Thyroid gland (tissue), 4 donors: ENCODE measurements around the gene POGK. TPM values are rescaled to one million over a fixed set of nuclear protein-coding genes. Genes with fewer than 3 reads are reported as not detected.
"Not testable (repeated sequence)": the region's sequence is repeated elsewhere in the genome, so short reads cannot be mapped to it uniquely, and the experiment has no call there.

ENCODE experiments used
- DNase-seq, 2 donors: peaks; one replicate each; pipeline ENCODE4 v3.0.0-alpha.2; 2019
- H3K27ac ChIP-seq, 3 donors: fragments of 200-600 bp; sonication (generic); 1 replicate in 2 of 3; 2 replicates in 1 of 3; pipeline ENCODE4 v1.5.1; 2016 to 2019; ENCODE audit warnings: mild to moderate bottlenecking in 1 of 3, moderate library complexity in 1 of 3
- H3K27me3 ChIP-seq: fragments of 200-600 bp; sonication (generic); one replicate; pipeline ENCODE4 v1.5.1; 2019
- H3K36me3 ChIP-seq, 2 donors: fragments of 200-600 bp; sonication (generic); one replicate each; pipeline ENCODE4 v1.5.1; 2016 to 2019
- H3K4me1 ChIP-seq, 2 donors: fragments of 200-600 bp; sonication (generic); one replicate each; pipeline ENCODE4 v1.5.1; 2017 to 2019
- H3K4me3 ChIP-seq, 3 donors: fragments of 200-600 bp; sonication (generic); replicated peaks in 1 of 3; 1 replicate in 2 of 3; 2 replicates in 1 of 3; pipeline ENCODE4 v1.5.1; 2016; ENCODE audit warnings: mild to moderate bottlenecking in 1 of 3
- H3K9me3 ChIP-seq: fragments of 200-600 bp; sonication (generic); one replicate; pipeline ENCODE4 v1.5.1; 2017
- POLR2A ChIP-seq, 2 donors: fragments of 450-650 bp; IDR thresholded peaks; one replicate each; pipeline ENCODE4 v1.6.1; 2017; ENCODE audit warnings: antibody characterized with exemption in 2 of 2, mild to moderate bottlenecking in 2 of 2, moderate library complexity in 1 of 2
- WGBS, 2 donors: methylation state at CpG; one replicate each; pipeline ENCODE4 v1.1.5; 2017; 5-methylcytosine and 5-hydroxymethylcytosine counted together
- intact Hi-C: fragments of 100-400 bp; cut with DNase I; formaldehyde crosslinking; loops from one replicate; pipeline ENCODE4 v1.15.1; 2023
- total RNA-seq, 4 donors: library from RNA; depleted of rRNA; stranded (reverse); fragments of >200 nt; gene quantifications; one replicate each; pipeline ENCODE4 v1.2.3, GENCODE V29; 2016
- TF ChIP-seq, protein P1 (sequence below), 6 experiments: fragments of 200-600 bp in 3 of 6; fragments of 450-650 bp in 3 of 6; sonication (generic) in 3 of 6; IDR thresholded peaks; one replicate each; pipeline ENCODE4 v1.5.1; 2016 to 2019; ENCODE audit warnings: antibody characterized with exemption in 6 of 6, mild to moderate bottlenecking in 2 of 6, inconsistent platforms in 1 of 6, moderate library complexity in 1 of 6

POGK gene
- total RNA-seq, 4 donors from 2014 or later: 31.4 to 41.4 (median 33.7) TPM

DNA sequence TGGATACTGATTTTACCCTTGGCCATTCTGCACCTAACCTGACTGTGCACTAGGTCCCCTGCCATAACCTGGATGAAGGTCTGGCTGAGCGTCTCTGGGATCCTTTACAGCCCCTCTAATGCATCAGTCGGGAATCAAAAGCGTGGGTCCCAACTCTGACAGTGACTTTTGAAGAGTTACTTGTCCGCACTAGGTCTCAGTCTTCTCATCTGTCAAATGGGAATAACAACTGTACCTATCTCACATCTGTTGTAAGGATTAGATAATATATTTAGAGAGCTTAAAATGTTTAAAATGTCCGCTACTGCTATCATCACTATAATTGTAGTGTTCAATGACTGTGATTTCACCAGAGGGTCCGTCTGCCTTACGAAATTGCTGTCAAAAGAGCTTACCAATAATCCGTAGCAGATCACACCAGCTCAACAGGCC, 36.0 kb downstream of the POGK start:
- no peak for DNase-seq
- Histone ChIP-seq H3K36me3 (no peaks in the 10 kb centered on the region), H3K4me1 (peaks cover 11 to 15% of the 10 kb centered on the region in 2 donors), H3K4me3 (peak overlapping the region; percentile 82 to 96 (median 87)), H3K27ac (peak overlapping the region; percentile 78 to 96 (median 88)), H3K9me3 (no peaks in the 10 kb centered on the region), H3K27me3 (no peaks in the 10 kb centered on the region)
- no peak for TF ChIP-seq POLR2A (IDR thresholded peaks at IDR 0.05)
- TF ChIP-seq, protein P1, sequence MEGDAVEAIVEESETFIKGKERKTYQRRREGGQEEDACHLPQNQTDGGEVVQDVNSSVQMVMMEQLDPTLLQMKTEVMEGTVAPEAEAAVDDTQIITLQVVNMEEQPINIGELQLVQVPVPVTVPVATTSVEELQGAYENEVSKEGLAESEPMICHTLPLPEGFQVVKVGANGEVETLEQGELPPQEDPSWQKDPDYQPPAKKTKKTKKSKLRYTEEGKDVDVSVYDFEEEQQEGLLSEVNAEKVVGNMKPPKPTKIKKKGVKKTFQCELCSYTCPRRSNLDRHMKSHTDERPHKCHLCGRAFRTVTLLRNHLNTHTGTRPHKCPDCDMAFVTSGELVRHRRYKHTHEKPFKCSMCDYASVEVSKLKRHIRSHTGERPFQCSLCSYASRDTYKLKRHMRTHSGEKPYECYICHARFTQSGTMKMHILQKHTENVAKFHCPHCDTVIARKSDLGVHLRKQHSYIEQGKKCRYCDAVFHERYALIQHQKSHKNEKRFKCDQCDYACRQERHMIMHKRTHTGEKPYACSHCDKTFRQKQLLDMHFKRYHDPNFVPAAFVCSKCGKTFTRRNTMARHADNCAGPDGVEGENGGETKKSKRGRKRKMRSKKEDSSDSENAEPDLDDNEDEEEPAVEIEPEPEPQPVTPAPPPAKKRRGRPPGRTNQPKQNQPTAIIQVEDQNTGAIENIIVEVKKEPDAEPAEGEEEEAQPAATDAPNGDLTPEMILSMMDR (IDR thresholded peaks at IDR 0.05): no peak
- 35 to 38% methylated on average over 8 of the region's 8 CpGs for WGBS, 2 donors
- intact Hi-C loops: no loop called here

DNA sequence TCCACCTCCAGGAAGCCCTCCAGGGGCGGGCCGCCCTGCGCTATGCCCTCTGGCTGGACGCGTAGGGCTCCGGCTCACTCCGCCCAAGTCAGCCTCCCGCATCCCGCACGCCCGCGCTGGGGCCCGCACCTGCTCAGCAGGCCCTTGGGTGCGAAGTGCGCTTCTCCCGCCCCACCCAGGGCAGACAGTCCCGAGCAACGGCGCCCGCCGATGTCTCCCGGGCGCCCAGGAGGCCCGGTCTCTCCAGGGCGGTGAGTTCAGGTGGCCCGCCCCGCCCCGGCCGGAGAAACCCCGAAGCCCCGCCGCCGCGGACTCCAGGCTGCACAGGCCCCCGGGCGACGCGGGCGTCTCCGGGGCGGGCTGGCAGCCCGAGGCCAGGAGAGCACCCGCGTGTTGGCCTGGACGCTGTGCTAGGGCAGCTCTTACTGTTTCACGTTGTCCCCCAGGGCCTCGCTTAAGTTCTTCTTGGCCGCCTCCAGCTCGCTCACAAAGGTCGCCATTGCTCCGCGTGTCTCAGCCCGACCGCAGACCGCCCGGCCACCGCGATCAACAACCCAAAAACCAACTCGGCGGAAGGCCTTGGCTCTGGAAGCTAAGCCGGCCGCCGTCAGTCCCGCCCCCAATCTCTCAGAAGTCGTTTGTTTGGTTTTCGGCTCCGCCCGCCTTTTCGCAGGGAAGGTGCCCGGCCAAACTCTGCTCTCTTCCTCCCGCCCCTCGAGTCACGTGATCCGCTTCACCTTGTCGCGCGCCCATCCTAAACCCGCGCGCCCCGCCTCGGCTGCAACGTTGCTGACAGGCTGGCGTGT, 36.7 kb downstream of the POGK start, which contains the start of gene TADA1:
TSS of gene TADA1 (minus strand) at position 531 of the 806 bp plus-strand sequence. CDS start at position 500, 31 bp downstream.
- 0 to 1% methylated on average over 32 to 38 of the region's 84 CpGs for WGBS, 2 donors
- Histone ChIP-seq H3K27me3 (no peaks in the 10 kb centered on the region), H3K9me3 (no peaks in the 10 kb centered on the region), H3K36me3 (no peaks in the 10 kb centered on the region), H3K27ac (peak within 1 kb of the TSS; percentile 78 to 96 (median 88)), H3K4me3 (peak within 1 kb of the TSS; percentile 82 to 96 (median 87)), H3K4me1 (peaks cover 10% of the 10 kb centered on the region in 2 donors)
- TF ChIP-seq, protein P1 (IDR thresholded peaks at IDR 0.05): peak in 1 of 6 experiments; percentile 51
- TF ChIP-seq POLR2A (IDR thresholded peaks at IDR 0.05): peak in 1 of 2 donors; percentile 76
- peak; percentile 100 for DNase-seq
- intact Hi-C loops: no loop called here

DNA sequence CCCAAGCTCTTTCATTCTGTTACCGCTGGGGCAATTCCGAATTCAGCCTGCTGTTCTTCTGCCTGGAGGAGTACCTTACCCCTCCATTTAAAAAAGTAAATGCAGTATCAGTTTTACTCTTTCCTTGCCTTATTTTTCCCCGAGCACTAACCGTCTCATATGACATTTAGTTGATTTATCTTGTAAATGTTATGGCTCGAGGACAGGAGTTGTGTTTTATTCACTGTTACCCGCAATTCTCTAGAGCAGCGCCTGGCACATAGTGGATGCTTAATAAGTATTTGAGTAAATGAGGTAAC, 37.2 kb downstream of the POGK start:
- 2% methylated on average over 7 of the region's 7 CpGs for WGBS, 2 donors
- Histone ChIP-seq H3K27me3 (no peaks in the 10 kb centered on the region), H3K4me1 (peaks cover 6 to 10% of the 10 kb centered on the region in 2 donors), H3K9me3 (no peaks in the 10 kb centered on the region), H3K27ac (no peak overlapping the region), H3K4me3 (peak overlapping the region in 1 of 3 donors; percentile 10), H3K36me3 (no peaks in the 10 kb centered on the region)
- DNase-seq: no peak
- intact Hi-C loops: no loop called here
- no peak for TF ChIP-seq POLR2A (IDR thresholded peaks at IDR 0.05)
- TF ChIP-seq, protein P1 (IDR thresholded peaks at IDR 0.05): peak in 3 of 6 experiments; percentile 29 to 54 (median 48)

DNA sequence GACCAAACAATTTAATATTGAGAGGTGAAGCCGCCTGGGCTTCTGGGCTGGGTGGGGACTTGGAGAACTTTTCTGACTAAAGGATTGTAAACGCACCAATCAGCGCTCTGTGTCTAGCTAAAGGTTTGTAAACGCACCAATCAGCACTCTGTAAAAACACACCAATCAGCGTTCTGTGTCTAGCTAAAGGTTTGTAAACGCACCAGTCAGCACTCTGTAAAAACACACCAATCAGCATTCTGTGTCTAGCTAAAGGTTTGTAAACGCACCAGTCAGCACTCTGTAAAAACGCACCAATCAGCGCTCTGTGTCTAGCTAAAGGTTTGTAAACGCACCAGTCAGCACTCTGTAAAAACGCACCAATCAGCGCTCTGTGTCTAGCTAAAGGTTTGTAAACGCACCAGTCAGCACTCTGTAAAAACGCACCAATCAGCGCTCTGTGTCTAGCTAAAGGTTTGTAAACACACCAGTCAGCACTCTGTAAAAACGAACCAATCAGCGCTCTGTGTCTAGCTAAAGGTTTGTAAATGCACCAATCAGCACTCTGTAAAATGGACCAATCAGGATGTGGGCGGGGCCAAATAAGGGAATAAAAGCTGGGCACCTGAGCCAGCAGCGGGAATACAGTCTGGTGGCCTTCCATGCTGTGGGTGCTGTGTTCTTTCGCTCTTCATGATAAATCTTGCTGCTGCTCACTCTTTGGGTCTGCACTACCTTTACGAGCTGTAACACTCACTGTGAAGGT, 39.1 kb downstream of the POGK start:
- H3K27ac ChIP-seq: not testable (repeated sequence)

DNA sequence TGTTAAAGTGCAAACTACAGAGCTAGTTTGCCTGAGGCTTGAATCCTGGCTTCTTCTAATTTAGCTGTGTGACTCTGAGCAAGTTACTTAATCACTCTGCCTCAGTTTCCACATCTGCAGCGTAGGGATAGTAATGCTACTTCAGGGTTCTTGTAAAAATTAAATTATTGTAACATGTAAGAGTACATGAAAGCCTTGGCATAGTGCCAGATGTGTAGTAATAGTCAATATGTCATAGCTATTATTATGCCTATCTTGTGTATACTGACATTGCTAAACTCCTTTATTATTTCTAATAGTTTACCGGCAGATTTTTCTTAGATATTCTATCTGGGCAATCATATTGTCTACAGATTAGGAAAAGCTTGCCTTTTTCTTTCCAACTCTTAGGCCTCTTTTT, 43.6 kb downstream of the POGK start:
- intact Hi-C loops: no loop called here

More for the DNA sequence above, 39.1 kb downstream of the POGK start:
- WGBS, 2 donors: 93 to 94% methylated on average over 21 of the region's 21 CpGs
- H3K4me3 ChIP-seq, H3K36me3 ChIP-seq, H3K9me3 ChIP-seq, DNase-seq, H3K4me1 ChIP-seq, H3K27me3 ChIP-seq, intact Hi-C loops: not testable (repeated sequence)

More for the DNA sequence above, 43.6 kb downstream of the POGK start:
- TF ChIP-seq POLR2A (IDR thresholded peaks at IDR 0.05): no peak
- TF ChIP-seq, protein P1 (IDR thresholded peaks at IDR 0.05): no peak
- no peaks in the 10 kb centered on the region for H3K9me3 ChIP-seq
- no peak overlapping the region for H3K27ac ChIP-seq
- no peaks in the 10 kb centered on the region for H3K36me3 ChIP-seq
- DNase-seq: no peak
- H3K4me3 ChIP-seq: no peak overlapping the region
- no peaks in the 10 kb centered on the region for H3K27me3 ChIP-seq
- peaks cover 4 to 8% of the 10 kb centered on the region in 2 donors for H3K4me1 ChIP-seq
- 44 to 56% methylated on average over 2 of the region's 2 CpGs for WGBS, 2 donors
